ENCODE data around the gene BCL7A.
A peak's percentile ranks its signal among the peaks of the same experiment; 100 is the strongest.

BCL7A gene

GRCh38 chr12:122063694-122064024 lies 42.0 kb downstream of the BCL7A start:
- no peak for TF ChIP-seq CTCF (conservative IDR thresholded peaks at IDR 0.05; ENCODE audit: low read length)
- H3K4me3 ChIP-seq (ENCODE audit: low read length): no peak overlapping the region
- no peak for DNase-seq (ENCODE audit: low read depth)

- TF ChIP-seq CTCF (conservative IDR thresholded peaks at IDR 0.05; ENCODE audit: low read length): peak; percentile 31
- no peak overlapping the region for H3K4me3 ChIP-seq (ENCODE audit: low read length)
- DNase-seq (ENCODE audit: low read depth): peak; percentile 90
Measured at GRCh38 chr12:122064025-122064777, 42.5 kb downstream of the BCL7A start.

- peak overlapping the region; percentile 8; the same call in 1 of the 2 replicates for H3K4me3 ChIP-seq (ENCODE audit: low read length)
- no peak for TF ChIP-seq CTCF (conservative IDR thresholded peaks at IDR 0.05; ENCODE audit: low read length)
- peak; percentile 82 for DNase-seq (ENCODE audit: low read depth)
Measured at GRCh38 chr12:122064780-122065588, 43.3 kb downstream of the BCL7A start.

- no peak for DNase-seq (ENCODE audit: low read depth)
- no peak for TF ChIP-seq CTCF (conservative IDR thresholded peaks at IDR 0.05; ENCODE audit: low read length)
- H3K4me3 ChIP-seq (ENCODE audit: low read length): no peak overlapping the region
Measured at GRCh38 chr12:122067548-122067947, 45.9 kb downstream of the BCL7A start.

GRCh38 chr12:122067966-122068365 lies 46.3 kb downstream of the BCL7A start:
- no peak overlapping the region for H3K4me3 ChIP-seq (ENCODE audit: low read length)
- no peak for TF ChIP-seq CTCF (conservative IDR thresholded peaks at IDR 0.05; ENCODE audit: low read length)
- DNase-seq (ENCODE audit: low read depth): no peak

- H3K4me3 ChIP-seq (ENCODE audit: low read length): no peak overlapping the region
- peak; percentile 96 for DNase-seq (ENCODE audit: low read depth)
- TF ChIP-seq CTCF (conservative IDR thresholded peaks at IDR 0.05; ENCODE audit: low read length): no peak
Measured at GRCh38 chr12:122072031-122072970, 50.6 kb downstream of the BCL7A start.

All from AG10803 (cell line).